HEK293 (cell line): ENCODE measurements around the gene SKA2.

ENCODE experiments used
- CTCF ChIA-PET: fragments of 350-600 bp; formaldehyde crosslinking; extraction: SDS; loops from one replicate; lab custom pipeline; 2021; ENCODE audit warnings: antibody characterized with exemption; lab: Yijun Ruan, JAX
- POLR2A ChIA-PET: fragments of 300-600 bp; formaldehyde crosslinking; extraction: SDS; loops from one replicate; lab custom pipeline; 2020; ENCODE audit warnings: antibody characterized with exemption, inconsistent platforms; lab: Yijun Ruan, JAX
- H3K27ac ChIP-seq: fragments of 200-500 bp; sonication (Bioruptor generic); 2 replicates; pipeline ENCODE4 v1.5.1; 2014; ENCODE audit warnings: low read depth, low read length, control low read depth, inconsistent platforms; ENCODE audit errors: extremely low read depth
- H3K36me3 ChIP-seq, 2 experiments: fragments of 200-500 bp in 1 of 2; sonication (Bioruptor generic) in 1 of 2; 1 replicate in 1 of 2; 2 replicates in 1 of 2; pipeline ENCODE4 v1.5.1; 2014 to 2017; ENCODE audit warnings: inconsistent platforms in 2 of 2, low read length in 2 of 2; ENCODE audit not compliant: control insufficient read depth in 2 of 2, insufficient read depth in 1 of 2
- H3K4me1 ChIP-seq: fragments of 200-500 bp; sonication (Bioruptor generic); 2 replicates; pipeline ENCODE4 v1.5.1; 2014; ENCODE audit warnings: mild to moderate bottlenecking, low read length, inconsistent platforms; ENCODE audit not compliant: control insufficient read depth, insufficient read depth
- H3K4me3 ChIP-seq: 2 replicates; pipeline ENCODE4 v1.5.1; 2011; ENCODE audit warnings: low read depth, mild to moderate bottlenecking, control low read depth, low read length, moderate library complexity
- H3K9me3 ChIP-seq: fragments of 200-500 bp; sonication (Bioruptor generic); 2 replicates; pipeline ENCODE4 v1.5.1; 2014; ENCODE audit warnings: low read depth, low read length, inconsistent platforms; ENCODE audit not compliant: control insufficient read depth, insufficient read depth
- FEZF1 ChIP-seq: fragments of 450-650 bp; formaldehyde crosslinking; IDR thresholded peaks from 2 replicates; pipeline ENCODE4 v1.5.1; 2016; ENCODE audit warnings: missing biosample characterization, missing genetic modification characterization
- KLF7 ChIP-seq: fragments of 450-650 bp; formaldehyde crosslinking; IDR thresholded peaks from 2 replicates; pipeline ENCODE4 v1.5.1; 2016; ENCODE audit warnings: missing biosample characterization, missing genetic modification characterization, borderline replicate concordance
- SP7 ChIP-seq: fragments of 450-650 bp; formaldehyde crosslinking; IDR thresholded peaks from 2 replicates; pipeline ENCODE4 v1.5.1; 2016; ENCODE audit warnings: missing biosample characterization, missing genetic modification characterization
- ZNF146 ChIP-seq: fragments of 450-650 bp; formaldehyde crosslinking; IDR thresholded peaks from 2 replicates; pipeline ENCODE4 v1.5.1; 2016; ENCODE audit warnings: missing biosample characterization, missing genetic modification characterization
- ZNF202 ChIP-seq: fragments of 450-650 bp; formaldehyde crosslinking; IDR thresholded peaks from 2 replicates; pipeline ENCODE4 v1.5.1; 2016; ENCODE audit warnings: missing biosample characterization, missing genetic modification characterization, borderline replicate concordance
- ZNF335 ChIP-seq: fragments of 450-650 bp; formaldehyde crosslinking; conservative IDR thresholded peaks from 2 replicates; pipeline ENCODE4 v1.5.1; 2016; ENCODE audit warnings: missing biosample characterization, missing genetic modification characterization
- ZNF341 ChIP-seq: fragments of 450-650 bp; formaldehyde crosslinking; IDR thresholded peaks from 2 replicates; pipeline ENCODE4; 2016; ENCODE audit warnings: low read depth, missing biosample characterization, missing genetic modification characterization
- ZNF350 ChIP-seq: fragments of 450-650 bp; formaldehyde crosslinking; IDR thresholded peaks from 2 replicates; pipeline ENCODE4 v1.5.0; 2017; ENCODE audit warnings: missing biosample characterization, mild to moderate bottlenecking, missing genetic modification characterization
- ZNF37A ChIP-seq: fragments of 450-650 bp; IDR thresholded peaks from 2 replicates; pipeline ENCODE4 v1.5.1; 2018; ENCODE audit warnings: missing biosample characterization, missing genetic modification characterization
- ZNF449 ChIP-seq: fragments of 450-650 bp; formaldehyde crosslinking; IDR thresholded peaks from 2 replicates; pipeline ENCODE4 v1.5.1; 2017; ENCODE audit warnings: missing biosample characterization, mild to moderate bottlenecking, missing genetic modification characterization, moderate library complexity
- ZNF585B ChIP-seq: fragments of 450-650 bp; formaldehyde crosslinking; IDR thresholded peaks from 2 replicates; pipeline ENCODE4 v1.5.1; 2016; ENCODE audit warnings: missing biosample characterization, missing genetic modification characterization
- ZNF658 ChIP-seq: fragments of 450-650 bp; formaldehyde crosslinking; IDR thresholded peaks from 2 replicates; pipeline ENCODE4; 2016; ENCODE audit warnings: missing biosample characterization, missing genetic modification characterization
- ZSCAN18 ChIP-seq: fragments of 450-650 bp; formaldehyde crosslinking; IDR thresholded peaks from 2 replicates; pipeline ENCODE4 v1.5.1; 2016; ENCODE audit warnings: missing biosample characterization, missing genetic modification characterization
- ZSCAN30 ChIP-seq: fragments of 450-650 bp; IDR thresholded peaks from 2 replicates; pipeline ENCODE4 v1.5.1; 2018; ENCODE audit warnings: missing biosample characterization, mild to moderate bottlenecking, missing genetic modification characterization, moderate library complexity
- TF ChIP-seq, protein P1 (sequence below): fragments of 450-650 bp; formaldehyde crosslinking; IDR thresholded peaks from 2 replicates; pipeline ENCODE4 v1.5.1; 2016; ENCODE audit warnings: missing biosample characterization, missing genetic modification characterization
- TF ChIP-seq, protein P2 (sequence below): fragments of 450-650 bp; formaldehyde crosslinking; IDR thresholded peaks from 2 replicates; pipeline ENCODE4 v1.5.1; 2016; ENCODE audit warnings: missing biosample characterization, missing genetic modification characterization
- TF ChIP-seq, protein P3 (sequence below): fragments of 450-650 bp; formaldehyde crosslinking; IDR thresholded peaks from 2 replicates; pipeline ENCODE4 v1.5.1; 2016; ENCODE audit warnings: missing biosample characterization, missing genetic modification characterization

The SKA2 gene

DNA sequence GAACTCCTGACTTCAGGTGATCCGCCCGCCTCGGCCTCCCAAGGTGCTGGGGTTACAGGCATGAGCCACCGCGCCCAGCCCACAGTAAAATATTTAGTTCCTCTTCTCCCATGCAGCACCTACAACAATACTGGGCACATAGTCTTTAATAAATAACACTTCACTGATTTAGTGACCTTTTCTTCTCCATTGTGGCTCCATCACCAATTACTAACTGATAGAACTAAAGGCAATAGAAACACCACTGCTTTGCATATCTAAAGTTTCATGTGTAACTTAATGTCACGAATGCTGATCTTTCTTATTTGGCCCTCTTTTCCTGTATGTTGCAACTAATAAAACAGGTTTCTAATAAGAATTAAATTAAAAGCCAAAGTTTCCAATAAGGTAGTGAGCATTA is 87.2 kb downstream of the SKA2 start (continued):
- TF ChIP-seq, protein P1, sequence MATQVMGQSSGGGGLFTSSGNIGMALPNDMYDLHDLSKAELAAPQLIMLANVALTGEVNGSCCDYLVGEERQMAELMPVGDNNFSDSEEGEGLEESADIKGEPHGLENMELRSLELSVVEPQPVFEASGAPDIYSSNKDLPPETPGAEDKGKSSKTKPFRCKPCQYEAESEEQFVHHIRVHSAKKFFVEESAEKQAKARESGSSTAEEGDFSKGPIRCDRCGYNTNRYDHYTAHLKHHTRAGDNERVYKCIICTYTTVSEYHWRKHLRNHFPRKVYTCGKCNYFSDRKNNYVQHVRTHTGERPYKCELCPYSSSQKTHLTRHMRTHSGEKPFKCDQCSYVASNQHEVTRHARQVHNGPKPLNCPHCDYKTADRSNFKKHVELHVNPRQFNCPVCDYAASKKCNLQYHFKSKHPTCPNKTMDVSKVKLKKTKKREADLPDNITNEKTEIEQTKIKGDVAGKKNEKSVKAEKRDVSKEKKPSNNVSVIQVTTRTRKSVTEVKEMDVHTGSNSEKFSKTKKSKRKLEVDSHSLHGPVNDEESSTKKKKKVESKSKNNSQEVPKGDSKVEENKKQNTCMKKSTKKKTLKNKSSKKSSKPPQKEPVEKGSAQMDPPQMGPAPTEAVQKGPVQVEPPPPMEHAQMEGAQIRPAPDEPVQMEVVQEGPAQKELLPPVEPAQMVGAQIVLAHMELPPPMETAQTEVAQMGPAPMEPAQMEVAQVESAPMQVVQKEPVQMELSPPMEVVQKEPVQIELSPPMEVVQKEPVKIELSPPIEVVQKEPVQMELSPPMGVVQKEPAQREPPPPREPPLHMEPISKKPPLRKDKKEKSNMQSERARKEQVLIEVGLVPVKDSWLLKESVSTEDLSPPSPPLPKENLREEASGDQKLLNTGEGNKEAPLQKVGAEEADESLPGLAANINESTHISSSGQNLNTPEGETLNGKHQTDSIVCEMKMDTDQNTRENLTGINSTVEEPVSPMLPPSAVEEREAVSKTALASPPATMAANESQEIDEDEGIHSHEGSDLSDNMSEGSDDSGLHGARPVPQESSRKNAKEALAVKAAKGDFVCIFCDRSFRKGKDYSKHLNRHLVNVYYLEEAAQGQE, result no peak
- TF ChIP-seq ZSCAN30 (tag by site-specific recombination) (no peak), SP7 (tag by site-specific recombination) (no peak), ZNF37A (no peak), ZNF202 (no peak), ZNF146 (tag by site-specific recombination) (no peak), ZNF449 (no peak), KLF7 (tag by site-specific recombination) (no peak)

- POLR2A ChIA-PET, result no interaction called here
- no peak overlapping the region for H3K27ac ChIP-seq
- H3K4me3 ChIP-seq, result no peak overlapping the region
- no peaks in the 10 kb centered on the region for H3K4me1 ChIP-seq
- CTCF ChIA-PET, result no interaction called here
- no peaks in the 10 kb centered on the region for H3K9me3 ChIP-seq
- peaks cover 39 to 60% of the 10 kb centered on the region in 2 experiments for H3K36me3 ChIP-seq
- no peak for TF ChIP-seq ZNF658 (tag by site-specific recombination)
- TF ChIP-seq ZSCAN30 (tag by site-specific recombination), result no peak
- TF ChIP-seq ZSCAN18 (tag by site-specific recombination), result no peak
- no peak for TF ChIP-seq ZNF350 (tag by site-specific recombination)
- no peak for TF ChIP-seq ZNF335 (tag by site-specific recombination)
- TF ChIP-seq ZNF341, result no peak
- TF ChIP-seq ZNF449, result no peak
- no peak for TF ChIP-seq ZNF585B (tag by site-specific recombination)
- TF ChIP-seq, protein P2, sequence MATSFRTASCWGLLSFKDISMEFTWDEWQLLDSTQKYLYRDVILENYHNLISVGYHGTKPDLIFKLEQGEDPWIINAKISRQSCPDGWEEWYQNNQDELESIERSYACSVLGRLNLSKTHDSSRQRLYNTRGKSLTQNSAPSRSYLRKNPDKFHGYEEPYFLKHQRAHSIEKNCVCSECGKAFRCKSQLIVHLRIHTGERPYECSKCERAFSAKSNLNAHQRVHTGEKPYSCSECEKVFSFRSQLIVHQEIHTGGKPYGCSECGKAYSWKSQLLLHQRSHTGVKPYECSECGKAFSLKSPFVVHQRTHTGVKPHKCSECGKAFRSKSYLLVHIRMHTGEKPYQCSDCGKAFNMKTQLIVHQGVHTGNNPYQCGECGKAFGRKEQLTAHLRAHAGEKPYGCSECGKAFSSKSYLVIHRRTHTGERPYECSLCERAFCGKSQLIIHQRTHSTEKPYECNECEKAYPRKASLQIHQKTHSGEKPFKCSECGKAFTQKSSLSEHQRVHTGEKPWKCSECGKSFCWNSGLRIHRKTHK, result no peak
- no peak for TF ChIP-seq SP7 (tag by site-specific recombination)
- TF ChIP-seq, protein P1, result no peak
- TF ChIP-seq, protein P3, sequence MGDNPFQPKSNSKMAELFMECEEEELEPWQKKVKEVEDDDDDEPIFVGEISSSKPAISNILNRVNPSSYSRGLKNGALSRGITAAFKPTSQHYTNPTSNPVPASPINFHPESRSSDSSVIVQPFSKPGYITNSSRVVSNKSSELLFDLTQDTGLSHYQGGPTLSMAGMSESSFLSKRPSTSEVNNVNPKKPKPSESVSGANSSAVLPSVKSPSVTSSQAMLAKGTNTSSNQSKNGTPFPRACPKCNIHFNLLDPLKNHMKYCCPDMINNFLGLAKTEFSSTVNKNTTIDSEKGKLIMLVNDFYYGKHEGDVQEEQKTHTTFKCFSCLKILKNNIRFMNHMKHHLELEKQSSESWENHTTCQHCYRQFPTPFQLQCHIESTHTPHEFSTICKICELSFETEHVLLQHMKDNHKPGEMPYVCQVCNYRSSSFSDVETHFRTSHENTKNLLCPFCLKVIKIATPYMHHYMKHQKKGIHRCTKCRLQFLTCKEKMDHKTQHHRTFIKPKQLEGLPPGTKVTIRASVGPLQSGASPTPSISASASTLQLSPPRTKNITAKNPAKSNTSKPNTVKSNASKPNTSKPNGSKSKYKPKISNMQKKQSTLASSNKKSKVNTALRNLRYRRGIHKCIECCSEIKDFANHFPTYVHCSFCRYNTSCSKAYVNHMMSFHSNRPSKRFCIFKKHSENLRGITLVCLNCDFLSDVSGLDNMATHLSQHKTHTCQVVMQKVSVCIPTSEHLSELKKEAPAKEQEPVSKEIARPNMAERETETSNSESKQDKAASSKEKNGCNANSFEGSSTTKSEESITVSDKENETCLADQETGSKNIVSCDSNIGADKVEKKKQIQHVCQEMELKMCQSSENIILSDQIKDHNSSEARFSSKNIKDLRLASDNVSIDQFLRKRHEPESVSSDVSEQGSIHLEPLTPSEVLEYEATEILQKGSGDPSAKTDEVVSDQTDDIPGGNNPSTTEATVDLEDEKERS (tag by site-specific recombination), result no peak
- no peak for TF ChIP-seq FEZF1 (tag by site-specific recombination)
Measured at GRCh38 chr17:59067340-59067739, 87.6 kb downstream of the SKA2 start.
